Peyer's patch (tissue), 4 donors: ENCODE results near the gene CYP27C1.

ENCODE experiments used
- CTCF ChIP-seq, 6 experiments: fragments of 450-650 bp in 4 of 6; fragments of 200-600 bp in 2 of 6; sonication (generic) in 1 of 6; IDR thresholded peaks; one replicate each; pipeline ENCODE4 v1.5.1; 2017 to 2019; ENCODE audit warnings: antibody characterized with exemption in 6 of 6, mild to moderate bottlenecking in 3 of 6, moderate library complexity in 1 of 6
- POLR2A ChIP-seq, 2 donors: fragments of 450-650 bp; IDR thresholded peaks; one replicate each; pipeline ENCODE4 v1.5.1; 2017; ENCODE audit warnings: antibody characterized with exemption in 2 of 2, mild to moderate bottlenecking in 2 of 2, moderate library complexity in 2 of 2

- TF ChIP-seq POLR2A (IDR thresholded peaks at IDR 0.05): no peak
- no peak for TF ChIP-seq CTCF (IDR thresholded peaks at IDR 0.05)
Measured at GRCh38 chr2:127137225-127137624, 82.9 kb downstream of the CYP27C1 start.
